Measurements from ENCODE around the gene NREP.

- TF ChIP-seq CTCF (conservative IDR thresholded peaks at IDR 0.05 in 1 of 2, IDR thresholded peaks at IDR 0.05 in 1 of 2; ENCODE audit: extremely low read depth in 1 of 2, insufficient read depth in 1 of 2, low read depth in 1 of 2, low read length in 2 of 2): no peak
- TF ChIP-seq EZH2 (IDR thresholded peaks at IDR 0.05; ENCODE audit: borderline replicate concordance, low read length): no peak
These were observed 25.4 kb downstream of the NREP start for GRCh38 chr5:111731638-111732037.

Data from mammary epithelial cell (primary cell).